CD4-positive, alpha-beta T cell (primary cell): Measurements from ENCODE around the gene PSME4. TPM values are rescaled to one million over a fixed set of nuclear protein-coding genes. Genes with fewer than 3 reads are reported as not detected.
"Not testable (repeated sequence)": the region's sequence is repeated elsewhere in the genome, so short reads cannot be mapped to it uniquely, and the experiment has no call there.

Experiments
- ATAC-seq: fragments of 200-7000 bp; cut with Tn5 transposase; one replicate; pipeline ENCODE4 v1.10.0; 2022; ENCODE audit warnings: mild to moderate bottlenecking; ENCODE audit not compliant: poor library complexity
- CTCF ChIA-PET: fragments of 350-600 bp; sonication (Branson Sonifier 250); formaldehyde crosslinking; loops from one replicate; lab custom pipeline; 2021; ENCODE audit warnings: antibody characterized with exemption, inconsistent platforms; lab: Charles Lee
- POLR2A ChIA-PET: fragments of 350-600 bp; sonication (Branson Sonifier 250); formaldehyde crosslinking; loops from one replicate; lab custom pipeline; 2021; ENCODE audit warnings: antibody characterized with exemption, inconsistent platforms; lab: Charles Lee
- DNase-seq, 14 experiments: peaks; one replicate each; pipeline ENCODE4 v3.0.0-alpha.2; 2013 to 2020; ENCODE audit warnings: mixed read lengths in 2 of 14
- H3K27ac ChIP-seq, 2 donors: one replicate each; pipeline versions ENCODE4 v1.5.1 to v1.7.0; 2013; ENCODE audit warnings: low read length in 2 of 2, low read depth in 1 of 2, mild to moderate bottlenecking in 1 of 2
- H3K27me3 ChIP-seq, 2 experiments: 1 replicate in 1 of 2; 2 replicates in 1 of 2; pipeline versions ENCODE4 v1.6.1 to v1.7.0; 2013; ENCODE audit warnings: low read length in 2 of 2, control low read depth in 1 of 2, mild to moderate bottlenecking in 1 of 2, moderate library complexity in 1 of 2; ENCODE audit not compliant: insufficient read depth in 2 of 2, control insufficient read depth in 1 of 2
- H3K36me3 ChIP-seq: one replicate; pipeline ENCODE4 v1.6.1; 2013; ENCODE audit warnings: low read length, control low read depth; ENCODE audit not compliant: insufficient read depth
- H3K4me1 ChIP-seq: one replicate; pipeline ENCODE4 v1.6.1; 2013; ENCODE audit warnings: low read length, control low read depth; ENCODE audit not compliant: insufficient read depth
- H3K4me3 ChIP-seq: one replicate; pipeline ENCODE4 v1.5.1; 2013; ENCODE audit warnings: mild to moderate bottlenecking, low read length, moderate library complexity
- H3K9me3 ChIP-seq, 2 experiments: 1 replicate in 1 of 2; 2 replicates in 1 of 2; pipeline versions ENCODE4 v1.6.1 to v1.7.0; 2013; ENCODE audit warnings: low read length in 2 of 2, mild to moderate bottlenecking in 2 of 2, control low read depth in 1 of 2, moderate library complexity in 1 of 2; ENCODE audit not compliant: control insufficient read depth in 1 of 2, insufficient read depth in 1 of 2
- H3K27ac Mint-ChIP-seq: one replicate; pipeline ENCODE4 v1.8.0; 2020; ENCODE audit warnings: mixed read lengths
- H3K27me3 Mint-ChIP-seq: one replicate; pipeline ENCODE4 v1.8.0; 2021; ENCODE audit warnings: mixed read lengths
- H3K36me3 Mint-ChIP-seq: one replicate; pipeline ENCODE4 v1.8.0; 2021; ENCODE audit warnings: low read depth, mixed read lengths
- H3K4me1 Mint-ChIP-seq: one replicate; pipeline ENCODE4 v1.8.0; 2021; ENCODE audit warnings: low read depth, mixed read lengths
- H3K4me3 Mint-ChIP-seq: one replicate; pipeline ENCODE4 v1.8.0; 2020; ENCODE audit warnings: mild to moderate bottlenecking, mixed read lengths
- H3K9me3 Mint-ChIP-seq: one replicate; pipeline ENCODE4 v1.8.0; 2020; ENCODE audit warnings: mixed read lengths
- CTCF ChIP-seq: fragments of 200-600 bp; IDR thresholded peaks from one replicate; pipeline ENCODE4 v1.8.0; 2022; ENCODE audit warnings: antibody characterized with exemption, mild to moderate bottlenecking
- intact Hi-C, 2 experiments: fragments of 100-400 bp; cut with DNase I in 1 of 2; cut with micrococcal nuclease in 1 of 2; formaldehyde crosslinking; loops; one replicate each; pipeline versions ENCODE4 v1.15.1 to v1.9.0; 2023 to 2025; cut with DNase I, micrococcal nuclease
- total RNA-seq, 174 experiments: library from RNA in 2 of 174; stranded (reverse) in 2 of 174; gene quantifications; one replicate each; pipeline ENCODE4 v1.2.3 and lab custom pipeline; 2021 to 2026

PSME4 gene
- total RNA-seq, 2 experiments from 2014 or later, result 82.6 to 87.0 TPM

GRCh38 chr2:53840580-53840979 is 130.2 kb downstream of the PSME4 start:
- CTCF ChIA-PET, result no interaction called here
- no peaks in the 10 kb centered on the region for H3K4me1 ChIP-seq
- H3K27me3 Mint-ChIP-seq, result no peaks in the 10 kb centered on the region
- no peaks in the 10 kb centered on the region for H3K27me3 ChIP-seq
- H3K4me1 Mint-ChIP-seq, result no peaks in the 10 kb centered on the region
- no peak for DNase-seq
- no peak overlapping the region for H3K4me3 ChIP-seq
- H3K36me3 Mint-ChIP-seq, result peaks cover 4% of the 10 kb centered on the region
- no peak for TF ChIP-seq CTCF
- no peaks in the 10 kb centered on the region for H3K36me3 ChIP-seq
- intact Hi-C loops, result no loop called here
- no peaks in the 10 kb centered on the region for H3K9me3 Mint-ChIP-seq
- POLR2A ChIA-PET, result no interaction called here
- H3K9me3 ChIP-seq, result no peaks in the 10 kb centered on the region
- H3K27ac ChIP-seq, result no peak overlapping the region
- H3K27ac Mint-ChIP-seq, result no peak overlapping the region
- no peak for ATAC-seq
- no peak overlapping the region for H3K4me3 Mint-ChIP-seq

GRCh38 chr2:53829980-53830290 is 140.9 kb downstream of the PSME4 start:
- H3K4me3 Mint-ChIP-seq, H3K4me1 Mint-ChIP-seq, CTCF ChIA-PET, ATAC-seq, H3K27ac Mint-ChIP-seq, H3K9me3 Mint-ChIP-seq, H3K4me3 ChIP-seq, H3K27ac ChIP-seq, H3K9me3 ChIP-seq, POLR2A ChIA-PET, DNase-seq, H3K36me3 ChIP-seq, intact Hi-C loops, H3K4me1 ChIP-seq, H3K27me3 Mint-ChIP-seq, H3K27me3 ChIP-seq: not testable (repeated sequence)
- H3K36me3 Mint-ChIP-seq, result peaks cover 21% of the 10 kb centered on the region

GRCh38 chr2:53829273-53829979 is 141.4 kb downstream of the PSME4 start:
- TF ChIP-seq CTCF, result no peak
- peaks cover 3 to 4% of the 10 kb centered on the region in 2 experiments for H3K9me3 ChIP-seq
- H3K36me3 Mint-ChIP-seq, result peaks cover 19% of the 10 kb centered on the region
- ChIA-PET CTCF (no interaction called here), POLR2A (interaction anchor here (0.6 to 0.8 kb wide), 2 partner anchors 125 to 710 kb away, joined by 3 read pairs; no protein-coding TSS in a partner anchor)
- no peak overlapping the region for H3K4me3 Mint-ChIP-seq
- H3K4me3 ChIP-seq, result no peak overlapping the region
- no peak for DNase-seq
- no peaks in the 10 kb centered on the region for H3K27me3 ChIP-seq
- H3K27ac Mint-ChIP-seq, result no peak overlapping the region
- H3K4me1 ChIP-seq, result no peaks in the 10 kb centered on the region
- H3K27ac ChIP-seq, result no peak overlapping the region
- no peaks in the 10 kb centered on the region for H3K4me1 Mint-ChIP-seq
- H3K27me3 Mint-ChIP-seq, result no peaks in the 10 kb centered on the region
- ATAC-seq, result no peak
- H3K36me3 ChIP-seq, result peaks cover 3% of the 10 kb centered on the region
- intact Hi-C loops, result no loop called here
- peaks cover 4% of the 10 kb centered on the region for H3K9me3 Mint-ChIP-seq

GRCh38 chr2:53828331-53828730 is 142.5 kb downstream of the PSME4 start:
- Mint-ChIP-seq H3K4me1 (no peaks in the 10 kb centered on the region), H3K9me3 (peaks cover 4% of the 10 kb centered on the region), H3K4me3 (no peak overlapping the region), H3K27me3 (no peaks in the 10 kb centered on the region), H3K27ac (no peak overlapping the region), H3K36me3 (peaks cover 10% of the 10 kb centered on the region)
- Histone ChIP-seq H3K27ac (no peak overlapping the region), H3K27me3 (no peaks in the 10 kb centered on the region), H3K4me1 (no peaks in the 10 kb centered on the region), H3K9me3 (peaks cover 0 to 4% of the 10 kb centered on the region in 2 experiments), H3K4me3 (no peak overlapping the region), H3K36me3 (peaks cover 3% of the 10 kb centered on the region)
- TF ChIP-seq CTCF, result no peak
- DNase-seq (no peak), ATAC-seq (no peak)
- ChIA-PET CTCF (no interaction called here), POLR2A (interaction anchor here (0.6 kb wide), 1 partner anchor 29 kb away, joined by 3 read pairs; no protein-coding TSS in a partner anchor)
- intact Hi-C loops, result no loop called here
